Choroid plexus epithelial cell (primary cell): ENCODE measurements around the gene PCDHGB6.
"Not testable (repeated sequence)": the region's sequence is repeated elsewhere in the genome, so short reads cannot be mapped to it uniquely, and the experiment has no call there.

Experiments
- DNase-seq: peaks from one replicate; pipeline ENCODE4 v3.0.0-alpha.2; 2010; ENCODE audit warnings: low read depth
- H3K4me3 ChIP-seq: 2 replicates; pipeline ENCODE4 v1.5.1; 2011; ENCODE audit warnings: low read depth, mild to moderate bottlenecking, control low read depth, low read length, moderate library complexity
- TF ChIP-seq, protein P1 (sequence below): conservative IDR thresholded peaks from 2 replicates; pipeline ENCODE4 v1.5.1; 2011; ENCODE audit warnings: low read depth, mild to moderate bottlenecking, control low read depth, inconsistent platforms, low read length, moderate library complexity

Gene PCDHGB6

DNA sequence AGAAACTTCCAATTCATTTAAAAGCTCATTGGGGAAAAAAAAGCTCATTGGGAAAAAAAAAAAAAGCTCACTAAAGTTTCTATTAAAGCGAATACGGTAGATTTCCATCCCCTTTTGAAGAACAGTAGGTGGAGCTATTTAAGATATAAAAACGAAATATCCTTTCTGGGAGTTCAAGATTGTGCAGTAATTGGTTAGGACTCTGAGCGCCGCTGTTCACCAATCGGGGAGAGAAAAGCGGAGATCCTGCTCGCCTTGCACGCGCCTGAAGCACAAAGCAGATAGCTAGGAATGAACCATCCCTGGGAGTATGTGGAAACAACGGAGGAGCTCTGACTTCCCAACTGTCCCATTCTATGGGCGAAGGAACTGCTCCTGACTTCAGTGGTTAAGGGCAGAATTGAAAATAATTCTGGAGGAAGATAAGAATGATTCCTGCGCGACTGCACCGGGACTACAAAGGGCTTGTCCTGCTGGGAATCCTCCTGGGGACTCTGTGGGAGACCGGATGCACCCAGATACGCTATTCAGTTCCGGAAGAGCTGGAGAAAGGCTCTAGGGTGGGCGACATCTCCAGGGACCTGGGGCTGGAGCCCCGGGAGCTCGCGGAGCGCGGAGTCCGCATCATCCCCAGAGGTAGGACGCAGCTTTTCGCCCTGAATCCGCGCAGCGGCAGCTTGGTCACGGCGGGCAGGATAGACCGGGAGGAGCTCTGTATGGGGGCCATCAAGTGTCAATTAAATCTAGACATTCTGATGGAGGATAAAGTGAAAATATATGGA is 22.7 kb downstream of the PCDHGB6 start, which contains the start of gene PCDHGA12:
Gene PCDHGA12 (plus strand): TSS at position 176 of the 782 bp plus-strand sequence. CDS start 253 bp downstream, at position 429.
- DNase-seq = peak; percentile 85
- TF ChIP-seq, protein P1, sequence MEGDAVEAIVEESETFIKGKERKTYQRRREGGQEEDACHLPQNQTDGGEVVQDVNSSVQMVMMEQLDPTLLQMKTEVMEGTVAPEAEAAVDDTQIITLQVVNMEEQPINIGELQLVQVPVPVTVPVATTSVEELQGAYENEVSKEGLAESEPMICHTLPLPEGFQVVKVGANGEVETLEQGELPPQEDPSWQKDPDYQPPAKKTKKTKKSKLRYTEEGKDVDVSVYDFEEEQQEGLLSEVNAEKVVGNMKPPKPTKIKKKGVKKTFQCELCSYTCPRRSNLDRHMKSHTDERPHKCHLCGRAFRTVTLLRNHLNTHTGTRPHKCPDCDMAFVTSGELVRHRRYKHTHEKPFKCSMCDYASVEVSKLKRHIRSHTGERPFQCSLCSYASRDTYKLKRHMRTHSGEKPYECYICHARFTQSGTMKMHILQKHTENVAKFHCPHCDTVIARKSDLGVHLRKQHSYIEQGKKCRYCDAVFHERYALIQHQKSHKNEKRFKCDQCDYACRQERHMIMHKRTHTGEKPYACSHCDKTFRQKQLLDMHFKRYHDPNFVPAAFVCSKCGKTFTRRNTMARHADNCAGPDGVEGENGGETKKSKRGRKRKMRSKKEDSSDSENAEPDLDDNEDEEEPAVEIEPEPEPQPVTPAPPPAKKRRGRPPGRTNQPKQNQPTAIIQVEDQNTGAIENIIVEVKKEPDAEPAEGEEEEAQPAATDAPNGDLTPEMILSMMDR = peak; percentile 66
- H3K4me3 ChIP-seq = peak within 1 kb of the TSS; percentile 43

DNA sequence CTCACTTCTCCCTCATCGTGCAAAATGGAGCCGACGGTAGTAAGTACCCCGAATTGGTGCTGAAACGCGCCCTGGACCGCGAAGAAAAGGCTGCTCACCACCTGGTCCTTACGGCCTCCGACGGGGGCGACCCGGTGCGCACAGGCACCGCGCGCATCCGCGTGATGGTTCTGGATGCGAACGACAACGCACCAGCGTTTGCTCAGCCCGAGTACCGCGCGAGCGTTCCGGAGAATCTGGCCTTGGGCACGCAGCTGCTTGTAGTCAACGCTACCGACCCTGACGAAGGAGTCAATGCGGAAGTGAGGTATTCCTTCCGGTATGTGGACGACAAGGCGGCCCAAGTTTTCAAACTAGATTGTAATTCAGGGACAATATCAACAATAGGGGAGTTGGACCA is 23.5 kb downstream of the PCDHGB6 start:
- H3K4me3 ChIP-seq = no peak overlapping the region
- DNase-seq = peak; percentile 5
- TF ChIP-seq, protein P1 = no peak

DNA sequence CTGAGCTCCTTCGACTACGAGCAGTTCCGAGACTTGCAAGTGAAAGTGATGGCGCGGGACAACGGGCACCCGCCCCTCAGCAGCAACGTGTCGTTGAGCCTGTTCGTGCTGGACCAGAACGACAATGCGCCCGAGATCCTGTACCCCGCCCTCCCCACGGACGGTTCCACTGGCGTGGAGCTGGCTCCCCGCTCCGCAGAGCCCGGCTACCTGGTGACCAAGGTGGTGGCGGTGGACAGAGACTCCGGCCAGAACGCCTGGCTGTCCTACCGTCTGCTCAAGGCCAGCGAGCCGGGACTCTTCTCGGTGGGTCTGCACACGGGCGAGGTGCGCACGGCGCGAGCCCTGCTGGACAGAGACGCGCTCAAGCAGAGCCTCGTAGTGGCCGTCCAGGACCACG is 24.5 kb downstream of the PCDHGB6 start:
- not testable (repeated sequence) for DNase-seq, H3K4me3 ChIP-seq

DNA sequence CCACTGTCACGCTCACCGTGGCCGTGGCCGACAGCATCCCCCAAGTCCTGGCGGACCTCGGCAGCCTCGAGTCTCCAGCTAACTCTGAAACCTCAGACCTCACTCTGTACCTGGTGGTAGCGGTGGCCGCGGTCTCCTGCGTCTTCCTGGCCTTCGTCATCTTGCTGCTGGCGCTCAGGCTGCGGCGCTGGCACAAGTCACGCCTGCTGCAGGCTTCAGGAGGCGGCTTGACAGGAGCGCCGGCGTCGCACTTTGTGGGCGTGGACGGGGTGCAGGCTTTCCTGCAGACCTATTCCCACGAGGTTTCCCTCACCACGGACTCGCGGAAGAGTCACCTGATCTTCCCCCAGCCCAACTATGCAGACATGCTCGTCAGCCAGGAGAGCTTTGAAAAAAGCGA is 24.9 kb downstream of the PCDHGB6 start:
- DNase-seq, H3K4me3 ChIP-seq: not testable (repeated sequence)

DNA sequence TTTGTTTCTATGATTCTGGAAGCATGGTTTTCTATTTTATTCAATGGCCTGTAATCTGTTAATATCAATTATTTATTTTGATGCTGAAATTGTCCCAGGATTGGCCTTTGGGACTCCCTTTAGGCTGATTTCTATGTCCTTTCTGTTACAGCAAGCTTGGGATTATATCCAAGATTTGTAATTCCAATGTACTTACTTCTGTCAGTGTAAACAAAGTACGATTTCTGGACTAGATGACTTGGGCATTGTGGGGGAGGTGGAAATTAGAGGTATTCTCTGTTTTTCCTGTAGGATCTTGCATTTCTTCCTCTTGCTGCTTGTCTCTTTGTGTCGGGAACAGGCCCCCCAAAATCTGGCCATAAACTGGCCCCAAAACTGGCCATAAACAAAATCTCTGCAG is 26.2 kb downstream of the PCDHGB6 start:
- TF ChIP-seq, protein P1 = no peak
- no peak overlapping the region for H3K4me3 ChIP-seq
- no peak for DNase-seq

DNA sequence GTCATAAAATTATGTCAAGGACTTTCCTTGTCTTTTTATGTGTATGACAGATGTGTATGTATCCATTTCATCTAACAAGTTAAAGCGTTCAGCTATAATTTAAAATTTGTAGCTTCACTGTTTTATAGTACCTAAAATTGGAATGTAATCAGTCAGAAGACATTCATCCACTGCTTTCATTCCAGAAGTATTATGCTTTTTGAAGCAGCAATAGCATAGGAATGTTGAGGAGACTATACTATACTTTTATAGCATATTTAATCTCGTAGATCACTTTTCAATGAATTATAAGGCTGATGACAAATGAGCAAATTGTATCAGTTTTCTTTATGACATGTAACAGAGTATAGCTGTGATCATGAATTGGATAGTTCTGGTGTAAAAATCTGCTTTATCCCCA is 29.4 kb downstream of the PCDHGB6 start:
- H3K4me3 ChIP-seq = no peak overlapping the region
- TF ChIP-seq, protein P1 = no peak
- no peak for DNase-seq

DNA sequence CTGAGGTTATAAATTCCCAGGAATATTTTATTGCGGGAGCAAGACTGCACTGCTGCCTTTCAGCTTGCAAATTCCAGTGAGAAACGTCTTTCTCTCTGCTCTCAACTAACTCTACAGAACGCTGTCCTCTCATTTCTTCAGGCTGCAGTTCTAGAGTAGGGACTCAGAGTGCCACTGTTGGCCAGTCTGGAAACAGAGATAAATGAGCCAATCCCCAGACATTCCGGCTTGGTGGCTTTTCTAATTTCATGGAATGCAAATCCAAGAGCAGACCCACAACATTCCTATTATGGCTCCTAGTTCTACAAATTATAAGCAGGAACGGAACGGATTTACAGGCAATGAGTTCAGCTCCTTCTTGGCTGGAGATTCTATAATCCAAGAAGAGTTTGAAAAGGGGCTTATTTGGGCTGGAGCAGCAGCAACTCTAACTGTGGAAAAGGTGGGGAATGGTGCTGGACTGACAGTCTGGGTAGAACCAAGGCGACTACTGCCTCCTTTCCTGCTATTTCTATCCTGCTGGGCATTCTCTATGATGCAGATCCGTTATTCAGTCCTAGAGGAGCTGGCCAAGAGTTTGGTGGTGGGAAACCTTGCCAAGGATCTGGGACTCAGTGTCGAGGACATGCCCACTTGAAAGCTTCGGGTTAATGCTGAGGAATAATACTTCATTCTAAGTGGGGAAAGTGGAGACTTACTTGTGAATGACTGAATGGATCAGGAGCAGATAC is 31.8 kb downstream of the PCDHGB6 start:
- H3K4me3 ChIP-seq = no peak overlapping the region
- DNase-seq = no peak
- TF ChIP-seq, protein P1 = no peak

DNA sequence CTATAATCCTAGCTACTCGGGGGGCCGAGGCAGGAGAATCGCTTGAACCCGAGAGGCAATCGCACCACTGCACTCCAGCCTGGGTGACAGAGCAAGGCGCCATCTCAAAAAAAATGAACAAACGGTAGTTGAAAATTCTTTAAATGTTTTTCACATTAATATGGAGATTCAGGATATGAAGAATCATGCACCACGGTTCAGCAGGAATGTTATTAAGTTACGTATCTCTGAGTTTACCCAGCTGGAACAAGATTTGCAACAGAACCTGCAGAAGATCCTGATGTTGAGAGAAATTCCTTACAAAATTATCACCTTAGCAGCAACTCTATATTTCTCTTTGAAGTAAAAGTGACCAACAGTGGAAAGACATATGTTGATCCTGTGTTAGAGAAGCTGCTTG is 32.5 kb downstream of the PCDHGB6 start:
- no peak overlapping the region for H3K4me3 ChIP-seq
- TF ChIP-seq, protein P1 = no peak
- DNase-seq = no peak
